WTC11 (cell line): ENCODE measurements around the gene SMCP. TPM values are rescaled to one million over a fixed set of nuclear protein-coding genes. Genes with fewer than 3 reads are reported as not detected.

Experiments
- ATAC-seq: fragments of 200-7000 bp; cut with Tn5 transposase; 2 replicates; pipeline ENCODE4 v1.10.0; 2021; ENCODE audit warnings: mild to moderate bottlenecking, moderate library complexity
- CTCF ChIA-PET: fragments of 300-600 bp; sonication (Branson Sonifier 250); formaldehyde crosslinking; loops from one replicate; lab custom pipeline; 2021; ENCODE audit warnings: antibody characterized with exemption; lab: Charles Lee
- POLR2A ChIA-PET: fragments of 350-600 bp; sonication (Branson Sonifier 250); formaldehyde crosslinking; loops from one replicate; lab custom pipeline; 2021; ENCODE audit warnings: antibody characterized with exemption; lab: Charles Lee
- DNase-seq: peaks from one replicate; pipeline ENCODE4 v3.0.0; 2021; ENCODE audit warnings: low spot score
- H3K27ac Mint-ChIP-seq: 2 replicates; pipeline ENCODE4 v1.8.0; 2021; ENCODE audit warnings: mixed read lengths
- H3K27me3 Mint-ChIP-seq: 2 replicates; pipeline ENCODE4 v1.8.0; 2021; ENCODE audit warnings: low read depth, mild to moderate bottlenecking, moderate library complexity, mixed read lengths
- H3K36me3 Mint-ChIP-seq: 2 replicates; pipeline ENCODE4 v1.8.0; 2021; ENCODE audit warnings: mixed read lengths
- H3K4me1 Mint-ChIP-seq: 2 replicates; pipeline ENCODE4 v1.8.0; 2022; ENCODE audit warnings: mixed read lengths
- H3K4me3 Mint-ChIP-seq: 2 replicates; pipeline ENCODE4 v1.8.0; 2021; ENCODE audit warnings: mild to moderate bottlenecking, moderate library complexity, mixed read lengths
- H3K9me3 Mint-ChIP-seq: 2 replicates; pipeline ENCODE4 v1.8.0; 2021; ENCODE audit warnings: mixed read lengths
- ARID4B ChIP-seq: sonication (generic); formaldehyde crosslinking; IDR thresholded peaks from 2 replicates; pipeline ENCODE4 v1.8.0; 2023; ENCODE audit warnings: missing genetic modification reagents, mild to moderate bottlenecking, borderline replicate concordance
- CREB1 ChIP-seq: sonication (generic); formaldehyde crosslinking; IDR thresholded peaks from 2 replicates; pipeline ENCODE4 v1.8.0; 2023; ENCODE audit warnings: mild to moderate bottlenecking, missing genetic modification reagents
- CREM ChIP-seq: sonication (generic); formaldehyde crosslinking; IDR thresholded peaks from 2 replicates; pipeline ENCODE4 v1.8.1; 2022; ENCODE audit warnings: mild to moderate bottlenecking, missing genetic modification reagents, moderate library complexity
- ELF4 ChIP-seq: sonication (generic); formaldehyde crosslinking; IDR thresholded peaks from 2 replicates; pipeline ENCODE4 v1.8.1; 2022; ENCODE audit warnings: low read depth, mild to moderate bottlenecking, moderate library complexity, missing genetic modification reagents
- ETV6 ChIP-seq: sonication (generic); formaldehyde crosslinking; IDR thresholded peaks from 2 replicates; pipeline ENCODE4 v1.8.1; 2022; ENCODE audit warnings: mild to moderate bottlenecking, missing genetic modification reagents
- FOXK1 ChIP-seq: sonication (generic); formaldehyde crosslinking; IDR thresholded peaks from 2 replicates; pipeline ENCODE4 v1.8.0; 2022; ENCODE audit warnings: mild to moderate bottlenecking, moderate library complexity, missing genetic modification reagents
- JUN ChIP-seq: sonication (generic); formaldehyde crosslinking; IDR thresholded peaks from 2 replicates; pipeline ENCODE4 v1.8.0; 2023; ENCODE audit warnings: mild to moderate bottlenecking, missing genetic modification reagents
- MLX ChIP-seq: sonication (generic); formaldehyde crosslinking; IDR thresholded peaks from 2 replicates; pipeline ENCODE4 v1.8.1; 2023; ENCODE audit warnings: mild to moderate bottlenecking, missing genetic modification reagents, moderate library complexity
- NFYB ChIP-seq: sonication (generic); formaldehyde crosslinking; conservative IDR thresholded peaks from 2 replicates; pipeline ENCODE4 v1.8.0; 2022; ENCODE audit warnings: low read depth, missing genetic modification reagents
- RORB ChIP-seq: fragments of 250-450 bp; sonication (Bioruptor Pico); IDR thresholded peaks from 2 replicates; pipeline ENCODE4 v1.9.0; 2021; ENCODE audit warnings: mild to moderate bottlenecking
- SMAD4 ChIP-seq: sonication (generic); formaldehyde crosslinking; IDR thresholded peaks from 2 replicates; pipeline ENCODE4 v1.8.0; 2022; ENCODE audit warnings: mild to moderate bottlenecking, missing genetic modification reagents
- STAT6 ChIP-seq: sonication (generic); formaldehyde crosslinking; conservative IDR thresholded peaks from 2 replicates; pipeline ENCODE4 v1.8.1; 2023; ENCODE audit warnings: mild to moderate bottlenecking, low read depth, missing genetic modification reagents, moderate library complexity
- USF2 ChIP-seq: sonication (generic); formaldehyde crosslinking; IDR thresholded peaks from 2 replicates; pipeline ENCODE4 v1.8.1; 2023; ENCODE audit warnings: mild to moderate bottlenecking, missing genetic modification reagents, moderate library complexity
- ZNF281 ChIP-seq: sonication (generic); formaldehyde crosslinking; IDR thresholded peaks from 2 replicates; pipeline ENCODE4 v1.8.0; 2023; ENCODE audit warnings: mild to moderate bottlenecking, missing genetic modification reagents
- ZNF317 ChIP-seq: sonication (generic); formaldehyde crosslinking; IDR thresholded peaks from 2 replicates; pipeline ENCODE4 v1.8.1; 2023; ENCODE audit warnings: low read depth, mild to moderate bottlenecking, moderate library complexity, missing genetic modification reagents, borderline replicate concordance
- ZNF512 ChIP-seq: sonication (generic); formaldehyde crosslinking; IDR thresholded peaks from 2 replicates; pipeline ENCODE4 v1.8.1; 2022; ENCODE audit warnings: missing genetic modification reagents, borderline replicate concordance
- ZNF532 ChIP-seq: fragments of 250-450 bp; sonication (Bioruptor Pico); IDR thresholded peaks from 2 replicates; pipeline ENCODE4 v1.9.0; 2021; ENCODE audit warnings: mild to moderate bottlenecking, borderline replicate concordance
- total RNA-seq: library from RNA; stranded (reverse); gene quantifications from 3 replicates; pipeline ENCODE4 v1.2.3, GENCODE V29; 2021

SMCP gene
- total RNA-seq, 1 experiment from 2014 or later: not detected

- no peak for TF ChIP-seq MLX (CRISPR knock-in tag)
- TF ChIP-seq CREB1 (CRISPR knock-in tag): no peak
Measured at GRCh38 chr1:152886085-152886484, 8.0 kb downstream of the SMCP start (continued).

- POLR2A ChIA-PET: no interaction called here
- CTCF ChIA-PET: interaction anchor here (0.8 to 2.4 kb wide), 3 partner anchors 9 to 306 kb away, joined by 3 to 8 read pairs (median 8); partner anchors contain the start of gene SMCP
- Mint-ChIP-seq H3K9me3 (peaks cover 30% of the 10 kb centered on the region), H3K4me3 (no peak overlapping the region), H3K27me3 (no peaks in the 10 kb centered on the region), H3K4me1 (no peaks in the 10 kb centered on the region), H3K27ac (no peak overlapping the region), H3K36me3 (peaks cover 3% of the 10 kb centered on the region; the same call in 1 of the 2 replicates)
- ATAC-seq (no peak), DNase-seq (no peak)
- TF ChIP-seq STAT6 (CRISPR knock-in tag) (no peak), ZNF512 (CRISPR knock-in tag) (no peak), ZNF532 (CRISPR knock-in tag) (no peak), ZNF281 (no peak), ELF4 (CRISPR knock-in tag) (no peak), ZNF317 (CRISPR knock-in tag) (no peak), SMAD4 (CRISPR knock-in tag) (no peak), CREM (CRISPR knock-in tag) (no peak), FOXK1 (CRISPR knock-in tag) (no peak), RORB (CRISPR knock-in tag) (no peak), USF2 (no peak), JUN (CRISPR knock-in tag) (no peak), ARID4B (no peak), NFYB (CRISPR knock-in tag) (no peak), ETV6 (no peak)
Measured at GRCh38 chr1:152886758-152887409, 8.8 kb downstream of the SMCP start.
